Esophagus muscularis mucosa (tissue), 4 donors: Measurements from ENCODE around the gene KYNU. TPM values are rescaled to one million over a fixed set of nuclear protein-coding genes. Genes with fewer than 3 reads are reported as not detected.

Source experiments
- DNase-seq: peaks from one replicate; pipeline ENCODE4 v3.0.0-alpha.2; 2017; ENCODE audit errors: extremely low spot score
- H3K27ac ChIP-seq, 4 donors: fragments of 200-600 bp; sonication (generic); replicated peaks in 1 of 4; 1 replicate in 3 of 4; 2 replicates in 1 of 4; pipeline ENCODE4 v1.5.1; 2016 to 2019; ENCODE audit warnings: mild to moderate bottlenecking in 1 of 4
- H3K27me3 ChIP-seq, 4 donors: fragments of 200-600 bp; sonication (generic); one replicate each; pipeline versions ENCODE4 v1.5.1 to v1.6.0; 2016 to 2019
- H3K36me3 ChIP-seq, 4 donors: fragments of 200-600 bp; sonication (generic); one replicate each; pipeline ENCODE4 v1.5.1; 2016 to 2019
- H3K4me1 ChIP-seq, 4 donors: fragments of 200-600 bp; sonication (generic); one replicate each; pipeline ENCODE4 v1.5.1; 2016 to 2019
- H3K4me3 ChIP-seq, 4 donors: fragments of 200-600 bp; sonication (generic); 1 replicate in 2 of 4; 2 replicates in 2 of 4; pipeline ENCODE4 v1.5.1; 2016 to 2019; ENCODE audit warnings: mild to moderate bottlenecking in 4 of 4, moderate library complexity in 1 of 4
- H3K9me3 ChIP-seq, 4 donors: fragments of 200-600 bp; sonication (generic); 1 replicate in 3 of 4; 2 replicates in 1 of 4; pipeline ENCODE4 v1.5.1; 2016 to 2019
- CTCF ChIP-seq, 3 experiments: fragments of 200-600 bp in 2 of 3; fragments of 450-650 bp in 1 of 3; sonication (generic) in 2 of 3; IDR thresholded peaks; one replicate each; pipeline ENCODE4 v1.5.1; 2017 to 2019; ENCODE audit warnings: antibody characterized with exemption in 3 of 3, mild to moderate bottlenecking in 2 of 3, moderate library complexity in 1 of 3
- EP300 ChIP-seq: sonication (generic); formaldehyde crosslinking; IDR thresholded peaks from one replicate; pipeline ENCODE4 v1.6.1; 2017; ENCODE audit warnings: antibody characterized with exemption
- POLR2A ChIP-seq: fragments of 450-650 bp; IDR thresholded peaks from one replicate; pipeline ENCODE4 v1.6.1; 2017; ENCODE audit warnings: antibody characterized with exemption, moderate library complexity, mild to moderate bottlenecking, low read depth
- POLR2AphosphoS5 ChIP-seq, 2 donors: sonication (generic); formaldehyde crosslinking; IDR thresholded peaks; one replicate each; pipeline ENCODE4 v1.6.1; 2017; ENCODE audit warnings: antibody characterized with exemption in 2 of 2
- WGBS: methylation state at CpG from one replicate; pipeline ENCODE4 v1.1.5; 2018; 5-methylcytosine and 5-hydroxymethylcytosine counted together
- intact Hi-C: fragments of 100-400 bp; cut with DNase I; formaldehyde crosslinking; loops from one replicate; pipeline ENCODE4 v1.15.1; 2023
- total RNA-seq, 4 donors: library from RNA; depleted of rRNA; stranded (reverse); fragments of >200 nt; gene quantifications; one replicate each; pipeline versions ENCODE4 v1.1.0 to v1.2.1, GENCODE V29; 2016

The KYNU gene
- total RNA-seq, 4 donors from 2014 or later = 1.2 to 9.4 (median 3.9) TPM

- H3K4me1 ChIP-seq = no peaks in the 10 kb centered on the region
- WGBS = 3% methylated on average over 1 of the region's 1 CpG
- no peaks in the 10 kb centered on the region for H3K36me3 ChIP-seq
- H3K27ac ChIP-seq = no peak overlapping the region
- TF ChIP-seq EP300 (no peak), POLR2AphosphoS5 (IDR thresholded peaks at IDR 0.05) (no peak), CTCF (IDR thresholded peaks at IDR 0.05) (no peak), POLR2A (no peak)
- H3K4me3 ChIP-seq = no peak overlapping the region
- intact Hi-C loops = loop anchor here (10.0 kb wide), 1 partner anchor 296 kb away; no protein-coding TSS in a partner anchor
- no peaks in the 10 kb centered on the region for H3K27me3 ChIP-seq
- DNase-seq = no peak
- H3K9me3 ChIP-seq = no peaks in the 10 kb centered on the region
These were observed 103.6 kb downstream of the KYNU start for GRCh38 chr2:142981069-142981378.

- no peak overlapping the region for H3K4me3 ChIP-seq
- TF ChIP-seq EP300 (no peak), CTCF (IDR thresholded peaks at IDR 0.05) (no peak), POLR2A (no peak), POLR2AphosphoS5 (IDR thresholded peaks at IDR 0.05) (no peak)
- intact Hi-C loops = loop anchor here (10.0 kb wide), 1 partner anchor 297 kb away; no protein-coding TSS in a partner anchor
- 62% methylated on average over 3 of the region's 3 CpGs for WGBS
- H3K36me3 ChIP-seq = no peaks in the 10 kb centered on the region
- H3K4me1 ChIP-seq = no peaks in the 10 kb centered on the region
- H3K9me3 ChIP-seq = no peaks in the 10 kb centered on the region
- no peak for DNase-seq
- H3K27me3 ChIP-seq = no peaks in the 10 kb centered on the region
- no peak overlapping the region for H3K27ac ChIP-seq
These were observed 104.3 kb downstream of the KYNU start for GRCh38 chr2:142981756-142982155.

DNA sequence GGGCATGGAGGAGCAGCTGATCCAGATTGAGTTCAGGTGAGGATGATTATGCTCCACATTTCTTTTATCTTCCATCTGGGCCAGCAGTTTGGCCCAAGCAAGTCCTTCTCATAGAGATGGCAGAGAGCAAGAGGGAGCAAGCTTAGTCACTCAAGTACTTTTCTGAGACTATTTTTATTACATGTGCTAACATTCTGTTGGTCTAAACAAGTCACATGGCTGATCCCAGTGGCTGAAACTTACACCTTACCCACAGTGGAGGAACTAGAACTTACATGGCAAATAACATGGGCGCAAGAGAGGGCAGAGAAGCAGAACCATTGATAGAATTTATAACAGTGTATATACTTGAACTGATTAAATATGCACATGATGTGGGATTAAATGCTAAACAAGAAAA, 105.7 kb downstream of the KYNU start:
- no peak for DNase-seq
- H3K9me3 ChIP-seq = no peaks in the 10 kb centered on the region
- WGBS = 100% methylated on average over 1 of the region's 1 CpG
- intact Hi-C loops = loop anchor here (10.0 kb wide), 1 partner anchor 298 kb away; no protein-coding TSS in a partner anchor
- H3K4me1 ChIP-seq = no peaks in the 10 kb centered on the region
- H3K4me3 ChIP-seq = no peak overlapping the region
- H3K27me3 ChIP-seq = no peaks in the 10 kb centered on the region
- TF ChIP-seq POLR2A (no peak), POLR2AphosphoS5 (IDR thresholded peaks at IDR 0.05) (no peak), EP300 (no peak), CTCF (IDR thresholded peaks at IDR 0.05) (no peak)
- no peak overlapping the region for H3K27ac ChIP-seq
- H3K36me3 ChIP-seq = no peaks in the 10 kb centered on the region

- TF ChIP-seq CTCF (IDR thresholded peaks at IDR 0.05) = no peak
- Histone ChIP-seq H3K4me3 (no peak overlapping the region), H3K27me3 (no peaks in the 10 kb centered on the region), H3K36me3 (no peaks in the 10 kb centered on the region), H3K4me1 (peaks cover 0 to 3% (median 0%) of the 10 kb centered on the region in 4 donors), H3K27ac (no peak overlapping the region), H3K9me3 (no peaks in the 10 kb centered on the region)
- WGBS = 97% methylated on average over 2 of the region's 2 CpGs
- DNase-seq = no peak
- intact Hi-C loops = loop anchor here (10.0 kb wide), 1 partner anchor 300 kb away; no protein-coding TSS in a partner anchor
These were observed 107.2 kb downstream of the KYNU start for GRCh38 chr2:142984657-142985056.

DNA sequence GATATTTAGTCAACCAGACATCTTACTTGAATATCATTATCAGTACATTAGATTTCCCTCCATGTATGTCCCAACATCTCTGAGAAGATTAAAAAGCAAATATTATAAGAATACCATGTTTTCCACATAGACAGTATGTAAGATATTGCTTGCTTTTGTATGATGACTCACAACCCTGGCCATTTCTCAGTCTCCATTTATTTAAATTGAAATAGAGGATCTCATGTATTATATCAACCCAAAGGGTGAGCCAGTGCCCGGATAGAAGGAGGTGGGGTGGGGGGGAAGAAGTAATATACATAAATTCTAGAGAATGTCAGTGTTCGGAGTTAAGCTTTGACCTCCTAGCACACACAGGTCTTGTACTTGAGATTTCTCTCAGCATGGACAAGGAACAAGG, 109.6 kb downstream of the KYNU start:
- Histone ChIP-seq H3K27ac (no peak overlapping the region), H3K36me3 (no peaks in the 10 kb centered on the region), H3K4me1 (peaks cover 0 to 3% (median 0%) of the 10 kb centered on the region in 4 donors), H3K27me3 (no peaks in the 10 kb centered on the region), H3K9me3 (no peaks in the 10 kb centered on the region), H3K4me3 (no peak overlapping the region)
- DNase-seq = no peak
- TF ChIP-seq POLR2AphosphoS5 (IDR thresholded peaks at IDR 0.05) = no peak
- no peak for TF ChIP-seq POLR2A
- no peak for TF ChIP-seq CTCF (IDR thresholded peaks at IDR 0.05)
- TF ChIP-seq EP300 = no peak
- WGBS = 86% methylated on average over 2 of the region's 2 CpGs
- intact Hi-C loops = loop anchor here (10.0 kb wide), 1 partner anchor 302 kb away; no protein-coding TSS in a partner anchor
